ENCODE results near the gene MRPL17.
A peak's percentile ranks its signal among the peaks of the same experiment; 100 is the strongest.

MRPL17 gene

DNA sequence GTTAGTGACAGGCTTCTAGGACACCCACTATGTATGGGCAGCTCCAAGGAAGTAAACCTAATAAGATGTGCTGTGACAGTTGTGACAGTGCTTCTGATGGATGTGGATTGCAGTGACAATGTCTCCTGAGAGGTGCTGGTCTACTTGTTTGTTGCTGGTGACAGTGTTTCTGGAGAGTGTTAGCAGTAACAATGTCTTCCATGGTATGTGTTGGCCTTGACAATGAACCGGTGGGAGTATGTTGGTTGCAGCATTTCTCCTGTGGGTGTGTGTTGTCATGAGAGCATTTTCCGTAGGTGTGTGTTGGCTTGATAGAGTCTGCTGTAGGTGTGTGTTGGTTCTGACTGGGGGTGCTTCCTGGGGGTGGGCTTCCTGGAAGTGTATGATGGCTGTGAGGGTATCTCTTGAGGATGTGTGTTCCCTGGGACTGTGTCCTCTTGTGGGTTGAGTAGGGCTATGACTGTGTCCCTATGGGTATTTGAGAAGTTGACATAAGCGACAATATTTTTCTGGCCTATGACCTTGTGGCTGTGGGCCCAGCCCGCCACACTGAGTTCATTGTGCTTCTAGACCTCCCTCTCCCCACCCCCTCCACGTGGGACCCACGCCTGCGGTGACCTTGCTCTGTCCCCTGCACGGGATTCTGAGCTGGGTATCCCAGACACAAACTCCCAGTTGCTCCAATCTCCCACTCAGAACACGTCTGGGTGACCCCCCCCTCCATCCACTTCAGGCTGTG, 28.7 kb downstream of the MRPL17 start:
- no peak for DNase-seq (ENCODE audit: low read depth)

DNA sequence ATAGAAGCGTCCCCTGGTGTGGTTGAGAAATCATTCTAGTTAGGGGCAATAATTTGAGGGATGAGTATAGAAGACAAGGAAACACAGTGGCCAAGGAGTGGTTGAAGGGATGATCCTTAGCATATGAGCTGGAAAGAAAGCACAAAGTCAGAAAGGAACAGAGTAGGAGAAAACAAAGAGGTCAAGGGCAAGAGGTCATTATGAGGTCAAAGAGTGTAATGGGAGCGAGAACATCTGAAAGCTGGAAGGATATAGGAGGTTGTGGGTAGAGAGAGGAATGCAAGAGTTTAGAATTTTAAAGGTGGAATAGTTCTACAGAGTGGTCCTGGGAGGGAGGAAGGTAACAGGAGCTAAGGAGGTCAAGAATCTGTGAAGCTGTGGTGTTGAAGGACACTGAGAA, 29.5 kb downstream of the MRPL17 start:
- no peak for DNase-seq (ENCODE audit: low read depth)

DNA sequence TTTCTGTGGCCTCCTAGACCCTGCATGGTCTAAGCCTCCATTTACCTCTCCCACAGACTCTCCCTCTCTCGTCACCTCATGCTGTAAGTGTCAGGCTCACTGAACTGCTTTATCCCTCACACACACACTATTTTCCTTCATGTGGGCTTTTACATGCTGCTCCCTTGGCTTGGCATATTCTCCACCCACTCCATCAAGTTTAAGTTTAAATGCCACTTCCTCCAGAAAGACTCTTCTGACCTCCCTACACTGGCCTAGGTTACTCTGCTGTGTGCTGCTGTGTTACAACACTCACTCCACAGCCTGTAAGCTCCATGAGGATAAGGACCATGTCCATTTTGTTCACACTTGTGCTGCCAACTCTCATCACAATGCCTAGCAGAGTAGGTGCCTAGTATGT, 30.0 kb downstream of the MRPL17 start:
- DNase-seq (ENCODE audit: low read depth): no peak

DNA sequence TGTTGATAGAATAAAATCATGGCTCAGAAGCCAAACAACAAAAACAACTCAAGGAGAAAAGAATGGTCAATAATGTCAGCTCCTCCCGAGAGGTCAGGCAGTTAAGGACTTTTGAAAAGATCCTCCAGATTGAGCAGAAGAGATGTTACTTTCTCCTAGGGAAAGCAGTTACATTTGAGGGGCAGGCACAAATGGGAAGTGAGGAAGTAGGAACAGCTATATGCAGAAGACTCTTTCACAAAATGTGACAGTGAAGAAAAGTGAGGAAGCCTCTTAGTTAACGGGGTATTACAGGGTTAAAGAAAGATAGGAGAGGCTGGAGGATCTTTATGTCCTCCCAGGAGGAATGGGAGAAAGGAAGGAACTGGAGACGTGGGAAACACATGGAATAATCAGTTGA, 31.0 kb downstream of the MRPL17 start:
- no peak for DNase-seq (ENCODE audit: low read depth)

DNA sequence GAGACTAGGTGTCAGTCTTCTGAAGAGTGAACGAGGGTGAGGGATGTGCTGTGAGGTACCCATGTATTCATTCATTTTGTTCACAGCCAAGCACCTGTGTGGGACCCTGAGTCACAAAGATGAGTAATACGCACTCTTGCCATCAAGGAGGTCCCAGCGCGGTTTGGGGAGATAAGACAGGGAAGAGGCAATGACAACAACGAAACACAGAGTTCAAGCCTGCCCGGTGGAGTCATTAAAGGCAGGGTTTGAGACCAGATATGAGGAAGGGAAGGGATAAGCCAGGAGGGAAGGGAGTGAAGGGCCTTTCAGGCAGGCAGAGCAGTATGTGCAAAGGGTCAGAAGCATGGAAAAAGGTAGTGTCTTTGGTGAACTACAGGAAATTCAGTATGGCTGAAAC, 32.2 kb downstream of the MRPL17 start:
- no peak for DNase-seq (ENCODE audit: low read depth)

DNA sequence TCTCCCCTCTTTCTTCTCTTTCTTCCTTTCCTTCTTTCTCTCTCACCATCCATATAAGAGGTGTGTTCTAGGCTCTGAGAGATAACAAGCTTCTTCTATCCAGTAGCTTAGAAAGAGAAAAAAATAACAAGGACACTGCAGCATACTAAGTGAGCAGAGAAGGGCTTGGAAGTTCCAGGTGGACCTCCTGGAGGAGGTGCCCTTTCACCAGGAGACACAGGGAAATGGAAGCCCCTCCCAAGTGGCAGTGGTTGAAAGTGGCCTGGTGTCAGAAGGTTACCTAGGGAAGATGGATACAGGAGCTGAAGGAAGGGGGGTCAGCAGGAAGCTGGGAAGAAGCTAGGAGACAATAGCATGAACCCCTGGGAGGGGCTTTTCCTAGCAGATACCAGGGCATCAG, 33.0 kb downstream of the MRPL17 start:
- DNase-seq (ENCODE audit: low read depth): no peak

DNA sequence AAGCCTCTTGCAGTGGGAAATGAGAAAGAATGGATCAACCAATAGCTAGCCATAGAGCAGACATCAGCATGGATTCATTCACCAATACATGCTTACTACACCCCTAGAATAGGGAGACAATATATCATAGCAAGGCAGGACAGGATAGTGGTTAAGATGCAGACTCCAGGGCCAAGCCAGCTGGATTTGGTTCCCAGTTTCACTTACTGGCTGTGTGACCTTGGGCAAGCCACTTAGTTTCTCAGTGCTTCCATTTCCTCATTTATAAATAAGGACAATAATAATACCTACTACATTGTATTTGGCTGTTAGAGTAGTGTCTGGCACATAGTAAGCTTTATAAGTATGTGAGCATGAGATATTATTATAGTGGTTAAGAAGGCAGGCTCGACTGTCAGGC, 34.6 kb downstream of the MRPL17 start:
- no peak for DNase-seq (ENCODE audit: low read depth)

DNA sequence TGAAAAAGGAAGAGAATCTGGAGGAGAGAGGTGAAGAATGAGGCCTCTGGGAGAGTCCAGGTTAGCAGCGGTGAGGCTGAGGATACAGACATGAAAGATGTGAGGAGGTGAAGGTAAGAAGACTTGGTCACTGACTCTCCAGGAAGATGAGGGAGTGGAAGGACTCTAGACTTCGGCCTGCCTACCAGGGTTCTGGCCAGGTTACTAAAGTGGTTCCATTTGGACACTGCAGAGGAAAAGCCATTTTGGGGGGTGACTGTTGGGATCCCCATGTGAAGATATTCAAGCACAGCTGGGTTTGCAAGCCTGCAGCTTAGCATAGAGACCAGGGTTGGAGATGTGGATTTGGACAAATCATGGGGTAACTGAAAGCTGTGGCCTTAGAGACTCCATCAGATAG, 35.3 kb downstream of the MRPL17 start:
- DNase-seq (ENCODE audit: low read depth): no peak

DNA sequence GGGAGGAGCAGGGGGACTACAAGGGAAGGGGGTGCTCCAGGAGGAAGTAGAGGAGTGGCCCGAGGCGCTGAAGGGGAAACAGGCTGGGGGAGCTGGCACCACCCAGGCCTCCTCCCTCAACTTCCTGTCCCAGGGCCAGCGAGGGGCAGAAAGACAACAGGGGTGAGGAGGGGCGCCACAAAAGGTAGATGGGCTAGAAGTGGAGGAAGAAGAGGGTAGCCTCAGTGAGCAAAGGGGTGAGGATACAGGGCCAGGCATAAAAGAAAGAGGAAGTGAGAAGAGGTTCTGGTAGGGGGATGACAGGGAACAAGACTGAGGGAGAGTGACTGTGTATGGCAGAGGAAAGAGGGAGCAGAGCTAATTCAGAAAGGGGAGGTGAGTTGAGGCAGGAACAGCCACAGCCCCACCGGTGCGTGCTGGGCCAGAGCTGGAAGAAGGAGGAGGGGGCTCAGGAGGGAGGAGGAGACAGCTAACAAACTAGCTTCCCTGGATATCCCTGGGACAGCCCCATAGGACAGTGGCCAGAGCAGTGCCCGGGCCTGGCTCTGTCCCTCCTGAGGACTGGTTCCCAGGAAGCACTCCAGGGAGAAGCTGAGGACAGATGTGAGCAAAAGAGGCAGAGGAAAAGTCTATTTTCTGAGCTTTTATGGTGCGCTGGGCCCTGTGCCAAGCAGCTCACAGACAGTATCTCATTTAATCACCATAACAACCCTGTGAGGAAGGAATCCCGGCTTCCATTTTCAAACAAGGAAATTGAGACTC, 36.0 kb downstream of the MRPL17 start:
- DNase-seq (ENCODE audit: low read depth): peak; percentile 21

DNA sequence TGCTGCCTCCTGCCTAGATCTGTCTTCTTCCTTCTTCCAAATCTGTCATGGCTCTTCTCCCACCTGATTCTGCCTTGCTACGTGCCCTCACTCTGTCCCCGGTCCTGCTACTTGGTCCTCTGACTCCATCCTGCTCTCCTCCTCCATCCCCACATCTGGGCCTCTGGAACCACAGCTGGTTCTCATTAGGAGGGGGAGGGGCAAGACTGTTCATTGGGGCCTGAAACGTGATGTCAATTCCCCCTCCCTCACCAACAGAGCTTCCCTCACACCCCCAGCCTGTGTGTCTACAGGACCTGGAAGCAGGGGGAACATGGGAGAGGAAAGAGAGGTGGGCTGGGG, 36.6 kb downstream of the MRPL17 start:
- no peak for DNase-seq (ENCODE audit: low read depth)

DNA sequence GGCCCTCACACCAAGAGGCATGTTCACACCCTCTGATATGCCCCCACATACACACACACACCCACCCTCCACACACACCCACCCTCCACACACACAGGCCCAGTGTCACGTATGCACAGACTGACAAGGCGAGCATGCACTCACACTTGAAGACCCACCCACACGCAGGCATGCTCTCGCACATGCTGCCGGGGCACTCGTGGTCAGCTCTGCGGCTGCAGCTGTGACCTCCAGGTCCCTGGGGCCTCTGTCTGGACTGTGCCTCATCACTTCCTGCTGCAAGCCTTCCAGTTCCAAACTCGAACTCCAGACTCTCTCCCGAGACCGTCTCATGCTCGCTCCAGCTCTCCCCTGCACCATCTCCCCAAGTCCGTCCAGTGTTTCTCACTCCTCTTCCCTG, 37.1 kb downstream of the MRPL17 start:
- no peak for DNase-seq (ENCODE audit: low read depth)

DNA sequence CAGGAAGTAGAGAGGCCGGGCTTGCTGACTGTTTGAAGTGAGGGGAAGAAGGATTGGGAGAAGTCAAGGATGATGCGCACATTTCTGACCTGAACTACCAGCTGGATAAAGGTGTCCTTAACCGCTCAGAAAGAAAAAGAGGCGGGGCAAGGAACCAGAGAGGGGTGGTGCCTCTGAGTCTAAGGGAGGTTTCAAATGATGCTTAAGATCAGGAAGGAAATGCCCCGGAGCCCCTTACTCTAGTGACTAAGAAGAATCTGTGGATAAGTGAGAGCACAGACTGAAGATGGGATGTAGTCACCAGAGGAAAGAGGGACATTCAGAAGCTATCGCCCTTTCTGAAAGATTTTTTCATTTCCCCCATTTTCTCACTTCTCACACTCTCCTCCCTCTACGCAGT, 40.2 kb downstream of the MRPL17 start:
- no peak for DNase-seq (ENCODE audit: low read depth)

DNA sequence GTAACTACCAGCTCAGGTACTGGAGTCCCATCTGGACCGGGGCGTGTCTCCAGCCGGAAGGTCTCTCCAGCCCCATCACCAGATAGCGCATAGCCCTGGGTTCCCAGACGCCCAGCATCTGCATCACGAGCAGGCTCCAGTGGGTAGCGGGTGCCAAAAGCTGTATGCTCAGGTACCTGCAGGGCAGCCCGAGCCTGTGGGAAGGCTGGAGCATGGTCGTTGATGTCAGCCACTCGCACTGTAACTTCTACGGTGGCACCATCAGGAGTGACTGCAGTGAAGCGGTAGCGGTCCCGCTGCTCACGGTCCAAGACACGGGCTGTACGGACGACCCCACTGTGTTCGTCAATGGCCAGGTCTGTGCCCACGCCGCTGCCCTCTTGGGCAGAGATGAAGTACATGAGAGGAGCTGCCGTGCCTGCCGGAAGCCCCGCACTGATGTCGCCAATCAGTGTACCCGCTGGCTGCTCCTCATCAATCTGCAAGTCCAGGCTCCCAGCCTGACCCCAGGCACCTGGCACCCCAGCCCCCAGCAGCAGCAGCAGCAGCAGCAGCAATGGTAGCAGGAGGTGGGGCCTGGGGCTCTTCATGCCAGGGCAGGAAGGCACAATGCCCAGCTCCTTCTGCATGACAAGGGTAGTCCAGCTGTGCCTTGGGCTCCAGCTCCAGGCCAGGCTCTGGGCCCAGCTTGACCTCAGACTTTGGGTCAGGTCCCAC, 42.0 kb downstream of the MRPL17 start:
- DNase-seq (ENCODE audit: low read depth): no peak

DNA sequence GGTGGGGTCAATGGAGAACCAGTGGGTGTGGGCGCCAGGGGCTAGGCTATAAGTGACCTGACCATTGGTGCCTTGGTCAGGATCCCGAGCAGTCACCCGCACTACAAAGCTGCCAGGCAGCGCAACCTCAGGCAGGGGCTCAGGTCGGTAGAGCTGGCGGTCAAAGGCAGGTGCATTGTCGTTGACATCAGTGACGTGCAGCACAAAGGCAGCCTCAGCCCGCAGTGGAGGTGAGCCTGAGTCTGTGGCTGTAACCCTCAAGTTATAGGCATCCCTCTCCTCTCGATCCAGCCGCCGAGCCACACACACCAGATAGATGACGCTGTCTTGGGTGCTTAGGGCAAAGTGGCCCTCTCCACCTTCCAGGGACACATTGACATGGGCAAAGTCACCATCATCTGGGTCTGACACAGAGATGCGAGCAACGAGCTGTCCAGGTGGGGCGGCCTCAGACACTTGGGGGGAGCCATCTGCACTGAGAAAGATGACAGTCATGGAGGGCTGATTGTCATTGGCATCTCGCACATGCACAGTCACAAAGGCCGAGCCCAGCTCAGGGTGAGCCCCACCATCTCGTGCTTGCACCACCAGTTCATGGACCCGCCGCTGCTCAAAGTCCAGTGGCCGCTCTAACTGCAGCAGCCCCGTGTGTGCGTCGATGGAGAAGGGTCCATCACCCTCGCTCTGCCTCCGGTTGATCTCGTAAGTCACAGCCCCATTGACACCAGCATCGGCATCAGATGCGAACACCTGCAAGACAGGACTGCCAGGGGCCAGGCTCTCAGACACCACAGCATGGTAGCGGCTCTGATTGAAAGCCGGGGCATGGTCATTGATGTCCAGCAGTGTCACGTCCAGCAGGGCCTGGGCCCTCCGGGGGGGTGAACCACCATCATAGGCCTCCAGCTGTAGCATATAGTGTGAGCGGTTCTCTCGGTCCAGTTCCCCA, 42.8 kb downstream of the MRPL17 start:
- no peak for DNase-seq (ENCODE audit: low read depth)

DNA sequence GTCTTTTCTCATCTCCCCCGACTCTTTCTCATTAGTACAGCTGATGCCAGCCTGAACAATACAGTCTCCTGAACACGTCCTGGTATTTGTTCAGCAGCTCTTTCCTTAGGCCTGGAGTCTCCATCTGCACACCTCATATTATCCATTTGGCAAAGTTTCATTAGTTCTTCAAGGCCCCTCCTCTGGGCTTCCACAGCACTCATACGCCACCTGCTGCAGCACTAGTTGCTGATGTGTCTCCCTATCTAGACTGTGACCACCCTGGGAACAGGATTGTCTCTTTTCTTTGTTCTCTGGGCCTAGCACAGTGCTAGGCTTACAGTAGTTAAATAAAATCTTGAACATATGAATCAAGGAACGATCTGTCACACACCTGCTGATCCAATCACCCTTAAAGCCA, 44.7 kb downstream of the MRPL17 start:
- DNase-seq (ENCODE audit: low read depth): no peak

DNA sequence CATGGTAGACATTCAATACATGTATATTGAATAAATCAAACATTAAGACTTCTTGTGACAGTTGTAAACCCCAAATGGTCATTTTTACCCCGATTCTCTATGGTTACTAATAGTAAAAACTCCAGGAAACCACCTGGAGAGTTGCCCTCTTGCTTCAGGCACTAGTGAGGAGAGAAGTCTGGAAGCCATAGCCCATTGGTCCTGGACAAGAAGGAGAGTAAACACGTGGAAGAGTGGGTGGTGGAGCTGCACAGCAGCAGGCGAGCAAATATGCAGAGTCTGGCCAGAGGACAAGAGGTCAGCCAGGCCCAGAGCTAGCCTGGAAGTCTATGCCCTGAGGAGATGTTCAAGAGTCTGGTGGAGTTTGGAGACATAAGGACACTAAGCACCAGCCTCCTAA, 45.3 kb downstream of the MRPL17 start:
- DNase-seq (ENCODE audit: low read depth): no peak

DNA sequence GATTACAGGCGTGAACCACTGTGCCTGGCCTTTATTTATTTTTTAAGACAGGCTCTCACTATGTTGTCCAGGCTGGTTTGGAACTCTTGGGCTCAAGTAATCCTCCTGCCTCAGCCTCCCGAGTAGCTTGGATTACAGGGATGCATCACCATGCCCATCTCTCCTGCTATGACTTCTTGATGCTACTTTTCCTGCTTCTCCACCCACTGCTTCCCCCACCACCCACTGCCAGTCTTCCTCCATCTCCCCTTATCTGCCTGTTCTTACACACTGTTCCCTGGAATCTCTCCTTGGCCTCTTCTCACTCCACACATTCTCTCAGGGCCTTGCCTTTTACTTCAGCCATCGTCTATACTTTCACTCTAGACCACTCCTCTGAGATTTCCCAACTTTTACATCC, 46.7 kb downstream of the MRPL17 start:
- DNase-seq (ENCODE audit: low read depth): no peak

DNA sequence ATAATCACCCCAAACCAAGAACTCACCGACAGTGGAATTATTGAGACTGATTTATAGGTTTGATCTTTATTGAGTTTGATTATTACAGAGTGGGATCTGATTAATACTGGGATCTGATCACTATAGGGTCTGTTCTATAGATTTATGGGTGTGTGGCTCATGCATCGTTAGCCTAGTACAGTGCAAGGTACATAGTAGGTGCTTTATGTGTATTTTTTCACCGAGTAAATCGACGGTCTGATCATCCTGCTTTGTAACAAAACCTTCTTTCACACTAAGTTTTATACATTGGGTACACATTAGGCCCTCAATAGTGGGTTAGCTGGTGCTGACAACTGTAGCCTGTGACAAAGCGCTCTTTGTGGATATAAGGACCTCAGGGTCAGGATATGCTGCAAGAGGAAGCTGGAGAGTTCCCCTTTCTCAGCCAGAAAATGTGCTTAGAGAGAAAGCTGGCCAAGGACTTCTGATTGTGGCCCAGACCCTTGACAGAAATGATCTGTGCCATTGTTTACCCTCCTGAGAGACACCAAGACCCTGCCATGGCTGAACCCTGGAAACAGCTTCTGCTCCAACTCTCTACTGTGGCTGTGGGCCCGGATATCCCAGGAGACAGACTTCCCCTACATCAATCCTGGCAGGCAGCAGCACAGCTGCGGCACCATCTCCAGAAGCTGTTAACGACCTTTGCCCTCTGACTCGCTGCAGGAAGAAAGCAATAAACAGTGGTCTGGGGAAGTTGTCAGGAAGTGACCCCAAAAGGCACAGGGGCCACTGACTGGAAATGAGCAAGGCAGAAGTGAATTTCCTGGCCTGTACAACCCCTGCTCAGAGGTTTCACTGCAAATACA, 47.8 kb downstream of the MRPL17 start:
- DNase-seq (ENCODE audit: low read depth): no peak

DNA sequence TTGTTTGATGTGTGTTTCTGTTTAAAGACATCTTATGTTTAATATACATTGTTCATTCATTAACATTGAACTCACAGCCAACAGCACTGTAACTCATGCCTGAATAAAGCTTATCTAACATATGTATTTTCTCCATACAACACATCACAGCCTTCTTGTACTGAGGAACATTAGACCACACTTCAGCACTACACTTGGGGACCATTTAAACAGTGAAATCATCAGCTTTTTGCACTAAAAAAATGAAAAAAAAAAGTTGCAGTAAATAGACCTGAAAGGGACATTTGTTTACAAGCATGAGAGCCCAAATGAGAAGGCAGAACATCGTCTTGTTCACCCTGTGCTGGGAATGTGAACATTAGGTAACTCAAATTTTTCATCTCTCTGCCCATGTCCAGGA, 48.6 kb downstream of the MRPL17 start:
- no peak for DNase-seq (ENCODE audit: low read depth)

DNA sequence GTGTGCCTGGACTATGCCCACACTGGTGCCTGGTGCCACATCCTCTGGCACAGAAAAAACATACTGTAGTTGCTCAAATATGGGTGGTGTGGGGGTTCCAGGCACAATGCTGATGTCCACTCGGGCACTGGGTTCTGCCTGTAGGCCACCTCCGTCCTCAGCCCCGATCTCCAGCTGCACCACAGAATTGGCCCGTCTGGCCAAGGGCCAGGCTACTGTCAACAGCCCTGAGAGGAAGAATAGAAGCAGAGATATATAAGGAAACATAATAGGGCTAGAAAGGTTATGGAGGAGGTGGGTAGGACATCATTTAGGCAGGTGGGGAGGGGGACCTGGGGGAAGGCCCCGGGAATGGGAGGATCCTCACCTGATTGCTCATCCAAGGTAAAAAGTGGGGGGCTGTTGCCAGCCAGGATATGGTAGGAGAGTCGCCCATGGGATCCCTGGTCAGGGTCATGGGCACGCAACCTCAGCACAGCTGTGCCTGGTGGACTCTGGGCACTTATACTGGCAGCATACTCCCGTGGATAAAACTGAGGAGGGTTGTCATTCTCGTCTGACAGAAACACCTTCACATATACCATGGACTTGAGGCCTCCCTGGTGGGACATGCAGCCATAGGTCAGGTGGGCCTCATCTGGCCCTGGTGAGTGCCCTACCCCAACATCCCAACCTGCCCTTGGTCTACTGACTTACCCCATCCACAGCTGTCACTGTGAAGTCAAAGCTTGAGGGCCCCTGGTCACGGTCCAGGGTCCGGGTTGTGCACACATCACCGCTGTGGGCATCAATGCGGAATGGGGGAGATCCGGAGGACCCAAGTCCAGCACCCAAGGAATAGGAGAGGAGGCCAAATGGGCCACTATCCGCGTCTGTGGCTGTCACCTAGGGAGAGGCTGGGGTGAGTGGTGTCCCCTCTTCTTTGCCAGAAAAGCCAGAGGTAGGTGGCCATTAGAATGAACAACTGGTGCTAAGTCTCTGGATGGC, 49.4 kb downstream of the MRPL17 start:
- DNase-seq (ENCODE audit: low read depth): no peak
